Measurements from ENCODE around the gene KLHL21. TPM values are rescaled to one million over a fixed set of nuclear protein-coding genes. Genes with fewer than 3 reads are reported as not detected.

The KLHL21 gene
- total and polyA plus RNA-seq, 2 donors (not counting 1 experiment from before 2014, with no cell fraction given): 14.4 to 29.9 TPM

DNA sequence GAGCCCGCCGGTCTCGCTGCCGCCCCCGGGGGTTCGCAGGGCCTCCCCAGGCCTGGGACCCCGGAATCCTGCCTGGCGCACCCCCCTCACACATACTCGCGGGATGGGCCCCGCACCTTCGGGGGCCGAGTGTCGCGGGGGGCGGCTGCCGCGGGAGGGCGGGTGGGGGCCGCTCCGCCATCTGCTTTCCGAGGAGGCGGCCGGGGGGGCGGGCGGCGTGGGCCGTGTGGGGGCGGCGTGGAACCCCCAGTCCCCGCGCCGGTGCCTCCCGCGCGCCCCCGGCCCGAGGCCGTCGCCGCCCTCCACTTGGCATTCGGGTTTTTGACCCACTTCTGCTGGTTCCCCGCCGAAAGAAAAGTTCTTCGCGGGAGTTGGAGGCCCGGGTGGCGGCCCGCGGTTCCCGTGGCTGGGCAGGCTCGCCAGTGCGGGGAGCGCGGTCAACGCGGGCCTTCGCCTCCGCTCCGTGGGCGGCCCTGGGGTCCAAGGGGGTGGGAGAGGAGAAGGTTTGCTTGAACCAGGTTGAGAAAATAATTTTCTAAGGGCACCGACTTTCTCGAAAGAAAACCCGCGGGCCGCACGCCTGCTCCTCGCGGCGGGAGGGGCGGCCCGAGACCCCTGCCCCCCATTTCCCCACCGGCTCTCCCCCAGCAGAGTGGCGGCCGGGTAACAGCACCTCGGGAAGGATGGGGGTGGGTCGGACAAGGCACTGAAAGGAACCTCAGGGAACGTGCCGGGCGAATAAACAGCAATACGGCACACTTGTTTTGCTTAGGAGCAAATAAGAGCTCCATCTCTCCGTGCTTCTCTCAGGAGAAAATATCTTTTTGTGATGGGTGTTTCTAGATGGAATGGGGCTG is 12.5 kb upstream of the KLHL21 start:
- POLR2A ChIA-PET: no interaction called here

More for the DNA sequence above, 12.5 kb upstream of the KLHL21 start:
- WGBS (ENCODE audit: insufficient coverage): 2% methylated on average over 71 of the region's 82 CpGs
- peak overlapping the region; percentile 61 for H2AFZ ChIP-seq (ENCODE audit: insufficient read depth, low read depth, low read length, poor library complexity, severe bottlenecking)
- Mint-ChIP-seq H3K4me1 (peaks cover 17% of the 10 kb centered on the region), H3K9me3 (ENCODE audit: insufficient read depth) (no peaks in the 10 kb centered on the region), H3K4me3 (peak overlapping the region; percentile 86), H3K27ac (peak overlapping the region; percentile 65), H3K27me3 (no peaks in the 10 kb centered on the region)
- ATAC-seq (ENCODE audit: low read depth) (no peak), DNase-seq (peak; percentile 37)
- intact Hi-C loops (cut with micrococcal nuclease): no loop called here
- peaks cover 0 to 7% of the 10 kb centered on the region in 2 experiments for H3K36me3 ChIP-seq (replicated peaks in 1 of 2; ENCODE audit: control extremely low read depth in 1 of 2, control insufficient read depth in 1 of 2, extremely low read depth in 1 of 2, insufficient read depth in 2 of 2, low read length in 1 of 2)
- peak overlapping the region; percentile 99 for H3K4me2 ChIP-seq (replicated peaks; ENCODE audit: low read depth, low read length, poor library complexity, severe bottlenecking)
- H3K27ac ChIP-seq (ENCODE audit: low read length in 2 of 2): no peak overlapping the region
- H3K79me2 ChIP-seq (ENCODE audit: control insufficient read depth, insufficient read depth, low read length): peaks cover 16% of the 10 kb centered on the region
- CTCF ChIA-PET: interaction anchor here (0.6 to 1.5 kb wide), 2 partner anchors 9 to 11 kb away, joined by 3 to 7 read pairs; partner anchors contain the start of gene KLHL21
- no peaks in the 10 kb centered on the region for H3K27me3 ChIP-seq (replicated peaks in 1 of 4; ENCODE audit: control extremely low read depth in 1 of 4, control insufficient read depth in 3 of 4, insufficient read depth in 4 of 4, low read length in 3 of 4)
- H3K4me3 ChIP-seq (ENCODE audit: control extremely low read depth in 1 of 5, extremely low read depth in 1 of 5, insufficient read depth in 1 of 5, low read depth in 2 of 5, low read length in 4 of 5): peak overlapping the region in 4 of 5 experiments; percentile 28 to 86 (median 74)
- TF ChIP-seq EZH2 (IDR thresholded peaks at IDR 0.05; ENCODE audit: borderline replicate concordance, insufficient read depth, low read depth, low read length, poor library complexity, severe bottlenecking): no peak
- TF ChIP-seq, protein P1, sequence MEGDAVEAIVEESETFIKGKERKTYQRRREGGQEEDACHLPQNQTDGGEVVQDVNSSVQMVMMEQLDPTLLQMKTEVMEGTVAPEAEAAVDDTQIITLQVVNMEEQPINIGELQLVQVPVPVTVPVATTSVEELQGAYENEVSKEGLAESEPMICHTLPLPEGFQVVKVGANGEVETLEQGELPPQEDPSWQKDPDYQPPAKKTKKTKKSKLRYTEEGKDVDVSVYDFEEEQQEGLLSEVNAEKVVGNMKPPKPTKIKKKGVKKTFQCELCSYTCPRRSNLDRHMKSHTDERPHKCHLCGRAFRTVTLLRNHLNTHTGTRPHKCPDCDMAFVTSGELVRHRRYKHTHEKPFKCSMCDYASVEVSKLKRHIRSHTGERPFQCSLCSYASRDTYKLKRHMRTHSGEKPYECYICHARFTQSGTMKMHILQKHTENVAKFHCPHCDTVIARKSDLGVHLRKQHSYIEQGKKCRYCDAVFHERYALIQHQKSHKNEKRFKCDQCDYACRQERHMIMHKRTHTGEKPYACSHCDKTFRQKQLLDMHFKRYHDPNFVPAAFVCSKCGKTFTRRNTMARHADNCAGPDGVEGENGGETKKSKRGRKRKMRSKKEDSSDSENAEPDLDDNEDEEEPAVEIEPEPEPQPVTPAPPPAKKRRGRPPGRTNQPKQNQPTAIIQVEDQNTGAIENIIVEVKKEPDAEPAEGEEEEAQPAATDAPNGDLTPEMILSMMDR (IDR thresholded peaks at IDR 0.05): no peak
- no peaks in the 10 kb centered on the region for H3K9me3 ChIP-seq (ENCODE audit: control extremely low read depth in 1 of 3, control insufficient read depth in 2 of 3, insufficient read depth in 1 of 3, low read length in 2 of 3)
- H3K4me1 ChIP-seq (ENCODE audit: control insufficient read depth in 2 of 2, insufficient read depth in 2 of 2, low read length in 2 of 2): peaks cover 11 to 14% of the 10 kb centered on the region in 2 donors
- peaks cover 4% of the 10 kb centered on the region for H4K20me1 ChIP-seq (ENCODE audit: control insufficient read depth, insufficient read depth, low read length, poor library complexity, severe bottlenecking)
- H3K9ac ChIP-seq (ENCODE audit: low read length): peak overlapping the region; percentile 61

Measured in B cell (primary cell).